CD4-positive, alpha-beta T cell (primary cell): ENCODE data around the gene SERPINA6. TPM values are rescaled to one million over a fixed set of nuclear protein-coding genes. Genes with fewer than 3 reads are reported as not detected.

Experiments
- ATAC-seq: fragments of 200-7000 bp; cut with Tn5 transposase; one replicate; pipeline ENCODE4 v1.10.0; 2022; ENCODE audit warnings: mild to moderate bottlenecking; ENCODE audit not compliant: poor library complexity
- CTCF ChIA-PET: fragments of 350-600 bp; sonication (Branson Sonifier 250); formaldehyde crosslinking; loops from one replicate; lab custom pipeline; 2021; ENCODE audit warnings: antibody characterized with exemption, inconsistent platforms; lab: Charles Lee
- POLR2A ChIA-PET: fragments of 350-600 bp; sonication (Branson Sonifier 250); formaldehyde crosslinking; loops from one replicate; lab custom pipeline; 2021; ENCODE audit warnings: antibody characterized with exemption, inconsistent platforms; lab: Charles Lee
- DNase-seq, 14 experiments: peaks; one replicate each; pipeline ENCODE4 v3.0.0-alpha.2; 2013 to 2020; ENCODE audit warnings: mixed read lengths in 2 of 14
- H3K27ac ChIP-seq, 2 donors: one replicate each; pipeline versions ENCODE4 v1.5.1 to v1.7.0; 2013; ENCODE audit warnings: low read length in 2 of 2, low read depth in 1 of 2, mild to moderate bottlenecking in 1 of 2
- H3K27me3 ChIP-seq, 2 experiments: 1 replicate in 1 of 2; 2 replicates in 1 of 2; pipeline versions ENCODE4 v1.6.1 to v1.7.0; 2013; ENCODE audit warnings: low read length in 2 of 2, control low read depth in 1 of 2, mild to moderate bottlenecking in 1 of 2, moderate library complexity in 1 of 2; ENCODE audit not compliant: insufficient read depth in 2 of 2, control insufficient read depth in 1 of 2
- H3K36me3 ChIP-seq: one replicate; pipeline ENCODE4 v1.6.1; 2013; ENCODE audit warnings: low read length, control low read depth; ENCODE audit not compliant: insufficient read depth
- H3K4me1 ChIP-seq: one replicate; pipeline ENCODE4 v1.6.1; 2013; ENCODE audit warnings: low read length, control low read depth; ENCODE audit not compliant: insufficient read depth
- H3K4me3 ChIP-seq: one replicate; pipeline ENCODE4 v1.5.1; 2013; ENCODE audit warnings: mild to moderate bottlenecking, low read length, moderate library complexity
- H3K9me3 ChIP-seq, 2 experiments: 1 replicate in 1 of 2; 2 replicates in 1 of 2; pipeline versions ENCODE4 v1.6.1 to v1.7.0; 2013; ENCODE audit warnings: low read length in 2 of 2, mild to moderate bottlenecking in 2 of 2, control low read depth in 1 of 2, moderate library complexity in 1 of 2; ENCODE audit not compliant: control insufficient read depth in 1 of 2, insufficient read depth in 1 of 2
- H3K27ac Mint-ChIP-seq: one replicate; pipeline ENCODE4 v1.8.0; 2020; ENCODE audit warnings: mixed read lengths
- H3K27me3 Mint-ChIP-seq: one replicate; pipeline ENCODE4 v1.8.0; 2021; ENCODE audit warnings: mixed read lengths
- H3K36me3 Mint-ChIP-seq: one replicate; pipeline ENCODE4 v1.8.0; 2021; ENCODE audit warnings: low read depth, mixed read lengths
- H3K4me1 Mint-ChIP-seq: one replicate; pipeline ENCODE4 v1.8.0; 2021; ENCODE audit warnings: low read depth, mixed read lengths
- H3K4me3 Mint-ChIP-seq: one replicate; pipeline ENCODE4 v1.8.0; 2020; ENCODE audit warnings: mild to moderate bottlenecking, mixed read lengths
- H3K9me3 Mint-ChIP-seq: one replicate; pipeline ENCODE4 v1.8.0; 2020; ENCODE audit warnings: mixed read lengths
- CTCF ChIP-seq: fragments of 200-600 bp; IDR thresholded peaks from one replicate; pipeline ENCODE4 v1.8.0; 2022; ENCODE audit warnings: antibody characterized with exemption, mild to moderate bottlenecking
- intact Hi-C, 2 experiments: fragments of 100-400 bp; cut with DNase I in 1 of 2; cut with micrococcal nuclease in 1 of 2; formaldehyde crosslinking; loops; one replicate each; pipeline versions ENCODE4 v1.15.1 to v1.9.0; 2023 to 2025; cut with DNase I, micrococcal nuclease
- total RNA-seq, 174 experiments: library from RNA in 2 of 174; stranded (reverse) in 2 of 174; gene quantifications; one replicate each; pipeline ENCODE4 v1.2.3 and lab custom pipeline; 2021 to 2026

The SERPINA6 gene
- total RNA-seq, 2 experiments from 2014 or later: not detected

GRCh38 chr14:94361682-94362081 is 38.5 kb upstream of the SERPINA6 start:
- POLR2A ChIA-PET: no interaction called here
- intact Hi-C loops: no loop called here
- H3K36me3 Mint-ChIP-seq: no peaks in the 10 kb centered on the region
- Histone ChIP-seq H3K4me1 (no peaks in the 10 kb centered on the region), H3K27ac (no peak overlapping the region), H3K4me3 (no peak overlapping the region), H3K9me3 (peaks cover 0 to 5% of the 10 kb centered on the region in 2 experiments), H3K27me3 (peaks cover 0 to 4% of the 10 kb centered on the region in 2 experiments), H3K36me3 (no peaks in the 10 kb centered on the region)
- TF ChIP-seq CTCF: no peak
- ATAC-seq (no peak), DNase-seq (no peak)
- H3K9me3 Mint-ChIP-seq: no peaks in the 10 kb centered on the region
- no peaks in the 10 kb centered on the region for H3K4me1 Mint-ChIP-seq
- CTCF ChIA-PET: no interaction called here
- no peak overlapping the region for H3K4me3 Mint-ChIP-seq
- H3K27me3 Mint-ChIP-seq: peaks cover 10% of the 10 kb centered on the region
- no peak overlapping the region for H3K27ac Mint-ChIP-seq

GRCh38 chr14:94360945-94361565 is 37.9 kb upstream of the SERPINA6 start:
- Mint-ChIP-seq H3K36me3 (no peaks in the 10 kb centered on the region), H3K9me3 (no peaks in the 10 kb centered on the region), H3K4me1 (no peaks in the 10 kb centered on the region), H3K27ac (no peak overlapping the region), H3K4me3 (no peak overlapping the region), H3K27me3 (peaks cover 10% of the 10 kb centered on the region)
- ChIA-PET CTCF (no interaction called here), POLR2A (no interaction called here)
- DNase-seq (no peak), ATAC-seq (no peak)
- Histone ChIP-seq H3K4me1 (no peaks in the 10 kb centered on the region), H3K9me3 (no peaks in the 10 kb centered on the region), H3K36me3 (no peaks in the 10 kb centered on the region), H3K4me3 (no peak overlapping the region), H3K27me3 (peaks cover 0 to 4% of the 10 kb centered on the region in 2 experiments), H3K27ac (no peak overlapping the region)
- intact Hi-C loops: no loop called here
- TF ChIP-seq CTCF: no peak

GRCh38 chr14:94357166-94357565 is 34.0 kb upstream of the SERPINA6 start:
- Mint-ChIP-seq H3K9me3 (no peaks in the 10 kb centered on the region), H3K27ac (no peak overlapping the region), H3K36me3 (no peaks in the 10 kb centered on the region), H3K4me1 (no peaks in the 10 kb centered on the region), H3K4me3 (no peak overlapping the region), H3K27me3 (peaks cover under 1% of the 10 kb centered on the region)
- Histone ChIP-seq H3K9me3 (no peaks in the 10 kb centered on the region), H3K27ac (no peak overlapping the region), H3K4me3 (no peak overlapping the region), H3K27me3 (peaks cover 3 to 4% of the 10 kb centered on the region in 2 experiments), H3K4me1 (no peaks in the 10 kb centered on the region), H3K36me3 (no peaks in the 10 kb centered on the region)
- no peak for ATAC-seq
- no peak for TF ChIP-seq CTCF
- intact Hi-C loops: loop anchor here in 1 of 2 experiments (5.0 kb wide), 1 partner anchor 55 kb away; no protein-coding TSS in a partner anchor
- ChIA-PET CTCF (no interaction called here), POLR2A (no interaction called here)
- no peak for DNase-seq
